CD4-positive, alpha-beta memory T cell (primary cell): Measurements from ENCODE around the gene ZNF48. TPM values are rescaled to one million over a fixed set of nuclear protein-coding genes. Genes with fewer than 3 reads are reported as not detected.
"Not testable (repeated sequence)": the region's sequence is repeated elsewhere in the genome, so short reads cannot be mapped to it uniquely, and the experiment has no call there.

Experiments used
- CTCF ChIA-PET: fragments of 350-600 bp; sonication (Branson Sonifier 250); formaldehyde crosslinking; loops from one replicate; lab custom pipeline; 2021; ENCODE audit warnings: inconsistent platforms; ENCODE audit not compliant: partially characterized antibody; lab: Charles Lee
- POLR2A ChIA-PET: fragments of 350-600 bp; sonication (Branson Sonifier 250); formaldehyde crosslinking; loops from one replicate; lab custom pipeline; 2021; ENCODE audit not compliant: partially characterized antibody; lab: Charles Lee
- DNase-seq, 5 donors: peaks; one replicate each; pipeline versions ENCODE4 v3.0.0 to v3.0.0-alpha.2; 2020 to 2022; ENCODE audit warnings: mixed read lengths in 1 of 5
- H3K27ac ChIP-seq: one replicate; pipeline ENCODE4 v1.7.0; 2013; ENCODE audit warnings: low read depth, low read length
- H3K27me3 ChIP-seq: 2 replicates; pipeline ENCODE4 v1.7.0; 2013; ENCODE audit warnings: mild to moderate bottlenecking, low read length, moderate library complexity; ENCODE audit not compliant: insufficient read depth
- H3K36me3 ChIP-seq: 2 replicates; pipeline ENCODE4 v1.7.0; 2013; ENCODE audit warnings: mild to moderate bottlenecking, low read length, moderate library complexity; ENCODE audit not compliant: insufficient read depth
- H3K4me1 ChIP-seq: 2 replicates; pipeline ENCODE4 v1.7.0; 2013; ENCODE audit warnings: mild to moderate bottlenecking, low read length, moderate library complexity; ENCODE audit not compliant: insufficient read depth
- H3K4me3 ChIP-seq, 2 donors: one replicate each; pipeline ENCODE4 v1.7.0; 2013; ENCODE audit warnings: low read length in 2 of 2, mild to moderate bottlenecking in 1 of 2
- H3K9me3 ChIP-seq, 2 donors: one replicate each; pipeline ENCODE4 v1.7.0; 2013; ENCODE audit warnings: low read length in 2 of 2, control low read depth in 1 of 2; ENCODE audit not compliant: control insufficient read depth in 1 of 2
- H3K27ac Mint-ChIP-seq, 7 donors: one replicate each; pipeline ENCODE4 v1.8.0; 2020 to 2021; ENCODE audit warnings: mixed read lengths in 7 of 7, mild to moderate bottlenecking in 6 of 7, inconsistent platforms in 3 of 7, moderate library complexity in 3 of 7
- H3K27me3 Mint-ChIP-seq, 2 donors: one replicate each; pipeline ENCODE4 v1.8.0; 2020 to 2021; ENCODE audit warnings: mixed read lengths in 2 of 2
- H3K36me3 Mint-ChIP-seq, 2 donors: one replicate each; pipeline ENCODE4 v1.8.0; 2020 to 2021; ENCODE audit warnings: mixed read lengths in 2 of 2, inconsistent platforms in 1 of 2, mild to moderate bottlenecking in 1 of 2
- H3K4me1 Mint-ChIP-seq, 4 donors: one replicate each; pipeline ENCODE4 v1.8.0; 2020 to 2021; ENCODE audit warnings: mixed read lengths in 4 of 4, mild to moderate bottlenecking in 1 of 4
- H3K4me3 Mint-ChIP-seq, 8 donors: one replicate each; pipeline ENCODE4 v1.8.0; 2020 to 2021; ENCODE audit warnings: mixed read lengths in 8 of 8, mild to moderate bottlenecking in 7 of 8, moderate library complexity in 6 of 8, inconsistent platforms in 3 of 8
- H3K9me3 Mint-ChIP-seq, 8 donors: one replicate each; pipeline ENCODE4 v1.8.0; 2020 to 2021; ENCODE audit warnings: mixed read lengths in 8 of 8, mild to moderate bottlenecking in 5 of 8, inconsistent platforms in 3 of 8, moderate library complexity in 1 of 8
- intact Hi-C: fragments of 100-400 bp; cut with micrococcal nuclease; formaldehyde crosslinking; loops from one replicate; pipeline ENCODE4 v1.15.1; 2023
- polyA plus RNA-seq, 2 donors: library from polyadenylated mRNA; unstranded; fragments of 300-500 nt; fragmentation: Illumina TruSeq; gene quantifications; one replicate each; pipeline ENCODE4 v1.2.3, GENCODE V29; 2021
- total RNA-seq, 2 experiments: library from RNA; stranded (reverse); gene quantifications; one replicate each; pipeline ENCODE4 v1.2.3, GENCODE V29; 2021

Gene ZNF48
- total and polyA plus RNA-seq, 4 experiments from 2014 or later: 5.5 to 16.7 (median 13.2) TPM

DNA sequence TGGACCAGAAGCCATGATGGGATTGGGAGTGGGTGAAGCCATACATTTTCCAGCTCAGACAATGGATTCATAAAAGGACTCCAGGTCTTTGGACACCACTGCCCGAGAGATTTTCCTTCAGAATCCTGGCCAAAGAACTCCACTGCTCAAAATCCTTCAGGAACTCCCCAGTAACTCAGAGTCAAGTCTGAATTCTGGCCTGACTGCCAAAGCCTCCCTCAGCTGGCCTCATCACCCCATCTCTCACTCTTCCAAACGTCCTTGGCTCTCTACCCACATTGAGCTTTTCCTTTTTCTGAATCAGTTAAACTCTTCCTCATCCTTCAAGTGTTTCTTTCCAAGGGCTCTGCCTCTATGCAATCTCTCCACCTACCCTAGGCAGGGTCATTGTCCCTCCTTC, 11.7 kb upstream of the ZNF48 start:
- H3K4me3 Mint-ChIP-seq: peak overlapping the region; percentile 82 to 97 (median 91)
- H3K4me1 Mint-ChIP-seq: peaks cover 26 to 61% (median 41%) of the 10 kb centered on the region in 4 donors
- DNase-seq: no peak
- ChIA-PET POLR2A (interaction anchor here (0.8 to 11.2 kb wide), 11 partner anchors 15 to 227 kb away, joined by 3 to 540 read pairs (median 16); partner anchors contain the start of genes CD2BP2, CORO1A, DCTPP1 and MYL11), CTCF (interaction anchor here (0.6 to 3.6 kb wide), 9 partner anchors 11 to 233 kb away, joined by 3 to 33 read pairs (median 5); partner anchors contain the start of genes TBC1D10B and ZNF48)
- Histone ChIP-seq H3K4me1 (peaks cover 58% of the 10 kb centered on the region), H3K36me3 (peaks cover 6% of the 10 kb centered on the region), H3K9me3 (no peaks in the 10 kb centered on the region), H3K27ac (peak overlapping the region; percentile 86), H3K27me3 (no peaks in the 10 kb centered on the region), H3K4me3 (peak overlapping the region in 1 of 2 donors; percentile 88)
- peaks cover 12 to 21% of the 10 kb centered on the region in 2 donors for H3K36me3 Mint-ChIP-seq
- peak overlapping the region; percentile 97 to 100 (median 100) for H3K27ac Mint-ChIP-seq
- H3K9me3 Mint-ChIP-seq: peaks cover 0 to under 1% (median 0%) of the 10 kb centered on the region in 8 donors
- intact Hi-C loops: no loop called here
- no peaks in the 10 kb centered on the region for H3K27me3 Mint-ChIP-seq

DNA sequence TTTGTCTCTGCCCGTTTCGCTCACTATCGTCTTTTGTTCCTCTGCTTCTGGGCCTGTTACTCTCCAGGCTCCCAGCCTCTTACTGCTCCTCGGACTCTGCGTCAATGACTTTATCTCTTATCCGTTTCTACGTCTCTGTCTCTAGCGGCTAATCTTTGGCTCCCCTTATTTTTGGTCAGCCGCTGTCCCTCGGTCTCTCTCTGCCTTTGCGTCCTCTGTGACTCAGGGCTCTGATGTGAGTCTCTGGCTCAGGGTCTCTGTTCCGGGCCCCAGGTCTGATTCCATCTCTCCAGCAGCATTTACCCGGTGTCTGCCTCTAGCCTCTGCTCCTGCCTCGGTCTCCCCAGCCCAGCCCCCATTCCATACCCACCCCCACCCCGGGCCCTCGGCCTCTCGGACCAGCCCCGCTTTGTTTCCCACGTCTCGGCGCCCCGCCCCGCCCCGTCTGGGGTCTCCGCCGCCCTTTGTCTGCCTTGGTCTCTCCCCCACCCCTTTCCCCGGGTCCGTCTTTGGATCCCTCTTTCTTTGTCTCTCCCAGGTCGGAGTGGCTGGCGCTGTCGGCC, 547 bp upstream of the ZNF48 start:
- Histone ChIP-seq H3K4me3 (peak overlapping the region in 1 of 2 donors; percentile 47), H3K4me1 (peaks cover 29% of the 10 kb centered on the region), H3K9me3 (no peaks in the 10 kb centered on the region), H3K36me3 (peaks cover 13% of the 10 kb centered on the region), H3K27ac (peak overlapping the region; percentile 49), H3K27me3 (no peaks in the 10 kb centered on the region)
- ChIA-PET CTCF (interaction anchor here (1.5 to 5.9 kb wide), 4 partner anchors 10 to 23 kb away, joined by 4 to 33 read pairs (median 12); partner anchors contain the start of genes SEPTIN1, TBC1D10B and ZNF771), POLR2A (interaction anchor here (0.8 to 23.0 kb wide), 12 partner anchors 10 to 329 kb away, joined by 3 to 540 read pairs (median 8); partner anchors contain the start of genes ALDOA, CD2BP2, DCTPP1 and SEPTIN1)
- Mint-ChIP-seq H3K9me3 (no peaks in the 10 kb centered on the region), H3K27ac (peak overlapping the region; percentile 50 to 92 (median 83)), H3K4me3 (peak overlapping the region; percentile 75 to 87 (median 82)), H3K27me3 (no peaks in the 10 kb centered on the region), H3K36me3 (peaks cover 5 to 13% of the 10 kb centered on the region in 2 donors), H3K4me1 (peaks cover 14 to 32% (median 21%) of the 10 kb centered on the region in 4 donors)
- DNase-seq: no peak
- intact Hi-C loops: loop anchor here (1.0 to 2.0 kb wide), 3 partner anchors 12 to 39 kb away; partner anchors contain the start of genes CD2BP2 and SEPTIN1

DNA sequence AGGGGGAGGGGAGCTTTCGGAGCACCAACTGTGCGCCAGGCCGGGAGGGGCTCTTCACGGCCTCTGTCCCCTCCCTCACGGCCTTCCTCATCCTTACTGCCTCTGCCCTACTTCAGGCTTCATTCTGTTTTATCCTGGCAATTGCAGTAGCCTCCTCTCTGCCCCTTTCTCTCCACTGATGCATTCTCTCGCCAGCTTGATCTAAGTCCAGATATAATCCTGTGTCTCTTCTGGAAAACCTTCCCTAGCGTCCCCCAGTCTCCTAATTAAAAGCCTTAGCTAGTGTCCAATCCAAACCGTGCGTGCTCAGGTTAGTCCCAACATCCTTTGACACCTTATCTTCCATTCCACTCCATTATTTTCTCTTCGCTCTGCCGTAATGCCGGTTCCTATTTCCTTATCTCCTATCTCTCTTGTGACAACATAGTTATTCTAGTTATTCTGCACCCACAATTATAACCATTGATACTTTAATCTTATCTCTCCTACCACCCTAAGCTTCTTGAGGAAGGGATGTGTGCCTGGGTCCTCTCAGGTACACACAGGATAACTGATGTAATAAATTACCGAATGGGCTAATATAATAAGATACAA, 869 bp downstream of the ZNF48 start:
- intact Hi-C loops: loop anchor here (1.0 to 2.0 kb wide), 3 partner anchors 14 to 41 kb away; partner anchors contain the start of genes CD2BP2 and SEPTIN1
- peaks cover 32% of the 10 kb centered on the region for H3K4me1 ChIP-seq
- ChIA-PET CTCF (interaction anchor here (1.0 to 5.9 kb wide), 9 partner anchors 9 to 139 kb away, joined by 3 to 33 read pairs (median 5); partner anchors contain the start of genes SEPTIN1, TBC1D10B and ZNF771), POLR2A (interaction anchor here (0.7 to 23.0 kb wide), 11 partner anchors 9 to 213 kb away, joined by 3 to 540 read pairs (median 11); partner anchors contain the start of genes CD2BP2, CORO1A, DCTPP1 and SEPTIN1)
- H3K27ac ChIP-seq: peak overlapping the region; percentile 56
- peaks cover 14 to 45% (median 28%) of the 10 kb centered on the region in 4 donors for H3K4me1 Mint-ChIP-seq
- peak overlapping the region; percentile 43 to 92 (median 79) for H3K27ac Mint-ChIP-seq
- H3K9me3 Mint-ChIP-seq: no peaks in the 10 kb centered on the region
- peak overlapping the region; percentile 78 to 96 (median 89) for H3K4me3 Mint-ChIP-seq
- peaks cover 5 to 17% of the 10 kb centered on the region in 2 donors for H3K36me3 Mint-ChIP-seq
- H3K36me3 ChIP-seq: peaks cover 13% of the 10 kb centered on the region
- H3K4me3 ChIP-seq: peak overlapping the region; percentile 18 to 73
- no peaks in the 10 kb centered on the region for H3K9me3 ChIP-seq
- H3K27me3 Mint-ChIP-seq: no peaks in the 10 kb centered on the region
- DNase-seq: no peak
- H3K27me3 ChIP-seq: no peaks in the 10 kb centered on the region

DNA sequence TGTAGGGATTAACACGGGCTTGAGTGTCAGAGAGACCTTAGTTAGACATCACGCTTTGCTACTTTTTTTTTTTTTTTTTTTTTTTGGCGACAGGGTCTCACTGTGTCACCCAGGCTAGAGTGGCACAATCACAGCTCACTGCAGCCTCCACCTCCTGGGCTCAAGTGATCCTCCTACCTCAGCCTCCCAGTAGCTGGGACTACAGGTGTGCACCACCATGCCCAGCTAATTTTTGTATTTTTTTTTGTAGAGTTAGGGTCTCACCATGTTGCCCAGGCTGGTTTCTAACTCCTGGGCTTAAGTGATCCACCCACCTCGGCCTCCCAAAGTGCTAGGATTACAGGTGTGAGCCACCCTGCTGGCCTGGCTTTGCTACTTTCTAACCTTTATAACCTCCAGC, 1.4 kb downstream of the ZNF48 start:
- peaks cover 14 to 49% (median 31%) of the 10 kb centered on the region in 4 donors for H3K4me1 Mint-ChIP-seq
- DNase-seq, H3K27me3 ChIP-seq, H3K27me3 Mint-ChIP-seq, H3K9me3 Mint-ChIP-seq, H3K27ac ChIP-seq, intact Hi-C loops, H3K9me3 ChIP-seq, H3K4me3 ChIP-seq: not testable (repeated sequence)
- H3K36me3 ChIP-seq: peaks cover 13% of the 10 kb centered on the region
- ChIA-PET POLR2A (interaction anchor here (0.7 to 23.0 kb wide), 10 partner anchors 8 to 213 kb away, joined by 3 to 540 read pairs (median 11); partner anchors contain the start of genes CD2BP2, CORO1A, DCTPP1 and SEPTIN1), CTCF (interaction anchor here (1.0 to 5.9 kb wide), 6 partner anchors 8 to 21 kb away, joined by 3 to 33 read pairs (median 8); partner anchors contain the start of genes SEPTIN1 and ZNF771)
- peaks cover 5 to 17% of the 10 kb centered on the region in 2 donors for H3K36me3 Mint-ChIP-seq
- peaks cover 32% of the 10 kb centered on the region for H3K4me1 ChIP-seq
- H3K4me3 Mint-ChIP-seq: peak overlapping the region; percentile 14 to 92 (median 83)
- H3K27ac Mint-ChIP-seq: peak overlapping the region in 4 of 7 donors; percentile 42 to 77 (median 66)

DNA sequence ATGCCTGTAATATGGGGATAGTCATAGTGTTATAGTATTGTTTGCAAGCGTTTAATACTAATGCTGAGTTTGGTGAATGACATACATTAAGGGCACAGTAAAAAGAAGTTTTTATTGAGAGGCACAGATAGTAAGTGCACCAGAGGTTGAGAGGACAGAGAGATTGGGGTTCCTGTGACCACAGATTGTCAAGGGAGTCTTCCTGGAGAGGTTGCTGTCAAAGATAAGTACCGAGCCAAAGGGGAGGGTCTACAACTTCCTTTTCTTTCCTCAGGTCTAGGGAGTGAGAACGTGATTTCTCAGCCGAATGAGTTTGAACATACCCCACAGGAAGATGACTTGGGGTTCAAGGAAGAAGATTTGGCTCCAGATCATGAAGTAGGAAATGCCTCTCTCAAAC, 1.8 kb downstream of the ZNF48 start:
- Histone ChIP-seq H3K36me3 (peaks cover 13% of the 10 kb centered on the region), H3K27me3 (no peaks in the 10 kb centered on the region), H3K4me3 (no peak overlapping the region), H3K4me1 (peaks cover 32% of the 10 kb centered on the region), H3K27ac (no peak overlapping the region), H3K9me3 (no peaks in the 10 kb centered on the region)
- ChIA-PET POLR2A (interaction anchor here (0.7 to 23.0 kb wide), 3 partner anchors 10 to 154 kb away, joined by 3 to 540 read pairs (median 13); partner anchors contain the start of genes SEPTIN1 and ZNF771), CTCF (interaction anchor here (1.3 to 5.9 kb wide), 4 partner anchors 12 to 21 kb away, joined by 5 to 33 read pairs (median 12); partner anchors contain the start of gene SEPTIN1)
- H3K36me3 Mint-ChIP-seq: peaks cover 5 to 17% of the 10 kb centered on the region in 2 donors
- H3K4me3 Mint-ChIP-seq: peak overlapping the region; percentile 14 to 92 (median 79)
- H3K27ac Mint-ChIP-seq: peak overlapping the region in 6 of 7 donors; percentile 42 to 77 (median 62)
- no peak for DNase-seq
- H3K4me1 Mint-ChIP-seq: peaks cover 14 to 51% (median 33%) of the 10 kb centered on the region in 4 donors
- H3K9me3 Mint-ChIP-seq: no peaks in the 10 kb centered on the region
- no peaks in the 10 kb centered on the region for H3K27me3 Mint-ChIP-seq
- intact Hi-C loops: no loop called here

DNA sequence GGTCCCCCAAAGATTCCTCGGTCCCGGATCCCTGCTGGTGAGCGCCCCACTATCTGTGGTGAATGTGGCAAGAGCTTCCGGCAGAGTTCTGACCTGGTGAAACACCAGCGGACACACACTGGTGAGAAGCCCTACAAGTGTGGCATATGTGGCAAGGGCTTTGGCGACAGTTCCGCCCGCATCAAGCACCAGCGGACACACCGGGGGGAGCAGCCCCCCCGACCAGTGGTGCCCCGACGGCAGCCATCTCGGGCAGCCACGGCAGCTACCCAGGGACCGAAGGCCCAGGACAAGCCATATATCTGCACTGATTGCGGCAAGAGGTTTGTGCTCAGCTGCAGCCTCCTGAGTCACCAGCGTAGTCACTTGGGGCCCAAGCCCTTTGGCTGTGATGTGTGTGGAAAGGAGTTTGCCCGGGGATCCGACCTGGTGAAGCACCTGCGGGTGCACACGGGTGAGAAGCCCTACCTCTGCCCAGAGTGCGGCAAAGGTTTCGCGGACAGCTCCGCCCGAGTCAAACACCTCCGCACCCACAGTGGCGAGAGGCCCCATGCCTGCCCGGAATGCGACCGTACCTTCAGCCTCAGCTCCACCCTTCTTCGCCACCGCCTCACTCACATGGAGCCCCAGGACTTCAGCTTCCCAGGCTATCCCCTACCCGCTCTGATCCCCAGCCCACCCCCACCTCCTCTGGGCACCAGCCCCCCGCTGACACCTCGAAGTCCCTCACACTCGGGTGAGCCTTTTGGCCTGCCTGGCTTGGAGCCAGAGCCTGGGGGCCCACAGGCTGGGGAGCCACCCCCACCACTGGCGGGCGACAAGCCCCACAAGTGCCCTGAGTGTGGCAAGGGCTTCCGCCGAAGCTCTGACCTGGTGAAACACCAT, 2.8 kb downstream of the ZNF48 start:
- Histone ChIP-seq H3K4me3 (no peak overlapping the region), H3K4me1 (peaks cover 32% of the 10 kb centered on the region), H3K36me3 (peaks cover 13% of the 10 kb centered on the region), H3K9me3 (no peaks in the 10 kb centered on the region), H3K27ac (no peak overlapping the region), H3K27me3 (no peaks in the 10 kb centered on the region)
- Mint-ChIP-seq H3K36me3 (peaks cover 5 to 17% of the 10 kb centered on the region in 2 donors), H3K9me3 (no peaks in the 10 kb centered on the region), H3K4me3 (no peak overlapping the region), H3K27me3 (no peaks in the 10 kb centered on the region), H3K27ac (no peak overlapping the region), H3K4me1 (peaks cover 14 to 51% (median 33%) of the 10 kb centered on the region in 4 donors)
- intact Hi-C loops: no loop called here
- ChIA-PET CTCF (interaction anchor here (0.6 to 5.9 kb wide), 3 partner anchors 11 to 27 kb away, joined by 3 to 33 read pairs (median 14); partner anchors contain the start of genes SEPTIN1 and TBC1D10B), POLR2A (interaction anchor here (0.9 to 23.0 kb wide), 3 partner anchors 9 to 20 kb away, joined by 3 to 540 read pairs (median 13); partner anchors contain the start of genes SEPTIN1 and ZNF771)
- no peak for DNase-seq
